MV-4-11 (cell line): Measurements from ENCODE around the gene GUCY1A2.
"Not testable (repeated sequence)": the region's sequence is repeated elsewhere in the genome, so short reads cannot be mapped to it uniquely, and the experiment has no call there.

Experiments used
- DNase-seq: peaks from one replicate; lab custom pipeline; 2025; lab: John Stamatoyannopoulos, UW

GUCY1A2 gene

GRCh38 chr11:106943089-106943488 lies 75.2 kb downstream of the GUCY1A2 start:
- DNase-seq, result no peak

GRCh38 chr11:106939157-106939556 lies 79.1 kb downstream of the GUCY1A2 start:
- DNase-seq, result no peak

- no peak for DNase-seq
Measured at GRCh38 chr11:106937111-106937510, 81.2 kb downstream of the GUCY1A2 start.

GRCh38 chr11:106925245-106925644 lies 93.0 kb downstream of the GUCY1A2 start:
- DNase-seq, result no peak

GRCh38 chr11:106920899-106921509 lies 97.3 kb downstream of the GUCY1A2 start:
- no peak for DNase-seq

- no peak for DNase-seq
Measured at GRCh38 chr11:106917973-106918372, 100.3 kb downstream of the GUCY1A2 start.

- no peak for DNase-seq
Measured at GRCh38 chr11:106914409-106914808, 103.9 kb downstream of the GUCY1A2 start.

- no peak for DNase-seq
Measured at GRCh38 chr11:106913141-106913540, 105.1 kb downstream of the GUCY1A2 start.

GRCh38 chr11:106904826-106905225 lies 113.5 kb downstream of the GUCY1A2 start:
- DNase-seq, result no peak

GRCh38 chr11:106889718-106890117 lies 128.6 kb downstream of the GUCY1A2 start:
- DNase-seq, result no peak

GRCh38 chr11:106888386-106888785 lies 129.9 kb downstream of the GUCY1A2 start:
- no peak for DNase-seq

- DNase-seq, result not testable (repeated sequence)
Measured at GRCh38 chr11:106883693-106884092, 134.6 kb downstream of the GUCY1A2 start.

GRCh38 chr11:106879832-106880546 lies 138.3 kb downstream of the GUCY1A2 start:
- no peak for DNase-seq

- no peak for DNase-seq
Measured at GRCh38 chr11:106879029-106879428, 139.2 kb downstream of the GUCY1A2 start.

- no peak for DNase-seq
Measured at GRCh38 chr11:106875013-106875412, 143.3 kb downstream of the GUCY1A2 start.

GRCh38 chr11:106872246-106872645 lies 146.0 kb downstream of the GUCY1A2 start:
- no peak for DNase-seq

- no peak for DNase-seq
Measured at GRCh38 chr11:106858200-106858599, 160.1 kb downstream of the GUCY1A2 start.

- no peak for DNase-seq
Measured at GRCh38 chr11:106856566-106856965, 161.7 kb downstream of the GUCY1A2 start.

- no peak for DNase-seq
Measured at GRCh38 chr11:106854429-106854828, 163.8 kb downstream of the GUCY1A2 start.

GRCh38 chr11:106853850-106854401 lies 164.3 kb downstream of the GUCY1A2 start:
- no peak for DNase-seq

GRCh38 chr11:106852779-106853178 lies 165.5 kb downstream of the GUCY1A2 start:
- DNase-seq, result no peak

- no peak for DNase-seq
Measured at GRCh38 chr11:106848526-106848925, 169.8 kb downstream of the GUCY1A2 start.

- DNase-seq, result no peak
Measured at GRCh38 chr11:106842134-106842533, 176.1 kb downstream of the GUCY1A2 start.
